Measurements from ENCODE around the gene NPEPL1. TPM values are rescaled to one million over a fixed set of nuclear protein-coding genes. Genes with fewer than 3 reads are reported as not detected.

The NPEPL1 gene
- total RNA-seq, 1 experiment from 2014 or later, result 31.1 TPM

- Histone ChIP-seq H2BK120ac (ENCODE audit: low read depth, low read length, poor library complexity, severe bottlenecking) (no peak overlapping the region), H3K4ac (ENCODE audit: low read depth, low read length) (no peak overlapping the region), H3K4me1 (ENCODE audit: insufficient read depth, low read length) (no peaks in the 10 kb centered on the region; the same call in 1 of the 2 replicates), H3K4me2 (ENCODE audit: insufficient read depth, insufficient read length, low read length) (no peak overlapping the region), H2BK20ac (ENCODE audit: low read depth, low read length, poor library complexity, severe bottlenecking) (no peak overlapping the region), H3K23ac (ENCODE audit: insufficient read length, low read depth, low read length) (no peak overlapping the region), H3K79me1 (ENCODE audit: insufficient read depth, low read depth, low read length, poor library complexity, severe bottlenecking) (no peaks in the 10 kb centered on the region), H2AK5ac (ENCODE audit: insufficient read length, low read length) (no peak overlapping the region), H3K9me3 (ENCODE audit: control insufficient read depth, low read depth, low read length) (no peaks in the 10 kb centered on the region), H2BK15ac (ENCODE audit: low read depth, low read length) (no peak overlapping the region), H3K23me2 (ENCODE audit: insufficient read length, low read depth, low read length, poor library complexity, severe bottlenecking) (no peaks in the 10 kb centered on the region), H3K9ac (ENCODE audit: extremely low read depth, insufficient read length, low read length) (no peak overlapping the region), H2AFZ (ENCODE audit: low read length) (no peak overlapping the region), H3K56ac (ENCODE audit: insufficient read length, low read depth, low read length) (no peak overlapping the region), H4K8ac (replicated peaks; ENCODE audit: insufficient read length, low read depth, low read length) (no peak overlapping the region), H3K18ac (ENCODE audit: insufficient read length, low read depth, low read length) (no peak overlapping the region), H3K27me3 (ENCODE audit: insufficient read depth, low read length) (no peaks in the 10 kb centered on the region), H3K14ac (ENCODE audit: insufficient read depth, low read length) (no peak overlapping the region; the same call in 1 of the 2 replicates), H4K91ac (ENCODE audit: insufficient read length, low read depth, low read length) (no peak overlapping the region), H3K79me2 (ENCODE audit: insufficient read depth, low read length) (no peaks in the 10 kb centered on the region), H3T11ph (ENCODE audit: low read length) (no peak overlapping the region), H4K20me1 (ENCODE audit: control insufficient read depth, insufficient read depth, insufficient read length) (no peaks in the 10 kb centered on the region), H4K5ac (ENCODE audit: insufficient read length, low read depth, low read length) (no peak overlapping the region), H3K27ac (ENCODE audit: insufficient read length, low read depth, low read length) (no peak overlapping the region), H2BK12ac (ENCODE audit: insufficient read length, low read depth, low read length) (no peak overlapping the region), H2BK5ac (ENCODE audit: insufficient read length, low read length) (no peak overlapping the region)
- H3K27me3 Mint-ChIP-seq (ENCODE audit: low read depth), result no peaks in the 10 kb centered on the region; the same call in 1 of the 2 replicates
- no CpG with 5 or more reads among the region's 8 CpGs for WGBS (ENCODE audit: extremely low coverage, insufficient read length, low lambda C conversion rate)
- H3K4me3 Mint-ChIP-seq, result no peak overlapping the region
- no peak for TF ChIP-seq CTCF (conservative IDR thresholded peaks at IDR 0.05)
- no peak for DNase-seq
- peaks cover 26 to 30% of the 10 kb centered on the region in 2 experiments for H3K4me1 Mint-ChIP-seq
- peak overlapping the region; percentile 44 to 89 (median 53); a peak in 3 of 7 replicates for H3K27ac Mint-ChIP-seq
- no peaks in the 10 kb centered on the region for H3K9me3 Mint-ChIP-seq
- H3K36me3 Mint-ChIP-seq (ENCODE audit: insufficient read depth in 1 of 3, low read depth in 3 of 3), result peaks cover 31 to 73% (median 53%) of the 10 kb centered on the region in 3 experiments
These were observed 13.8 kb upstream of the NPEPL1 start for GRCh38 chr20:58678806-58679205.

Data from H9 (cell line).